HepG2 (cell line): ENCODE measurements around the gene ERC1. TPM values are rescaled to one million over a fixed set of nuclear protein-coding genes. Genes with fewer than 3 reads are reported as not detected.

Experiments
- ATAC-seq: fragments of 200-7000 bp; cut with Tn5 transposase; 3 replicates; pipeline ENCODE4 v1.9.1; 2020; ENCODE audit warnings: mild to moderate bottlenecking, moderate library complexity
- BruUV-seq: library from RNA; stranded (reverse); fragments of 400-500 nt; replicated peaks from 2 replicates; lab custom pipeline; 2021; lab: Mats Ljungman, UMichigan
- CTCF ChIA-PET: fragments of 300-600 bp; formaldehyde crosslinking; extraction: SDS; loops from one replicate; lab custom pipeline; 2021; ENCODE audit warnings: low total read pairs, inconsistent platforms, low intra/inter-chr PET ratio; lab: Yijun Ruan, JAX
- POLR2A ChIA-PET: fragments of 350-600 bp; sonication (Branson Sonifier 250); formaldehyde crosslinking; loops from one replicate; lab custom pipeline; 2020; ENCODE audit warnings: antibody characterized with exemption, inconsistent platforms; lab: Yijun Ruan, JAX
- DNase-seq: peaks from one replicate; pipeline ENCODE4 v3.0.0-alpha.2; 2015; ENCODE audit warnings: low spot score
- FAIRE-seq: peaks from 3 replicates; lab custom pipeline; 2011; peaks lifted over from hg19 to GRCh38; lab: Jason Lieb, UNC
- H2AFZ ChIP-seq: one replicate; pipeline ENCODE4 v1.6.1; 2011; ENCODE audit warnings: low read length, inconsistent platforms
- H3K27ac ChIP-seq: fragments of 300-600 bp; 3 replicates; pipeline ENCODE4 v1.8.0; 2011; ENCODE audit warnings: mixed run types, mild to moderate bottlenecking, mixed read lengths, low read length, inconsistent platforms; ENCODE audit not compliant: insufficient read depth; ENCODE audit errors: extremely low read length
- H3K27me3 ChIP-seq, 2 experiments: fragments of 200-600 bp in 1 of 2; 2 replicates in 1 of 2; 3 replicates in 1 of 2; pipeline versions ENCODE4 v1.6.0 to v1.8.0; 2011; ENCODE audit warnings: low read length in 2 of 2, mild to moderate bottlenecking in 2 of 2, moderate library complexity in 2 of 2, inconsistent platforms in 1 of 2; ENCODE audit not compliant: insufficient read depth in 2 of 2, control insufficient read depth in 1 of 2
- H3K36me3 ChIP-seq, 2 experiments: fragments of 200-600 bp in 1 of 2; replicated peaks in 1 of 2; 2 replicates in 1 of 2; 3 replicates in 1 of 2; pipeline versions ENCODE4 v1.5.1 to v1.8.0; 2011; ENCODE audit warnings: low read length in 2 of 2, inconsistent platforms in 1 of 2; ENCODE audit not compliant: insufficient read depth in 2 of 2, control insufficient read depth in 1 of 2
- H3K4me1 ChIP-seq: 2 replicates; pipeline ENCODE4 v1.5.1; 2012; ENCODE audit warnings: low read length, inconsistent platforms; ENCODE audit not compliant: insufficient read depth
- H3K4me2 ChIP-seq: 2 replicates; pipeline ENCODE4 v1.6.0; 2011; ENCODE audit warnings: low read depth, low read length, inconsistent platforms
- H3K4me3 ChIP-seq, 3 experiments: fragments of 200-600 bp in 1 of 3; sonication (generic), shearing (Covaris generic) in 1 of 3; replicated peaks in 1 of 3; 2 replicates each; pipeline ENCODE4 v1.5.1; 2011 to 2016; ENCODE audit warnings: low read length in 3 of 3, inconsistent platforms in 2 of 3, low read depth in 2 of 3, mild to moderate bottlenecking in 2 of 3, control low read depth in 1 of 3, mixed read lengths in 1 of 3; ENCODE audit not compliant: insufficient read depth in 1 of 3
- H3K79me2 ChIP-seq: one replicate; pipeline ENCODE4 v1.6.1; 2011; ENCODE audit warnings: low read length, inconsistent platforms; ENCODE audit not compliant: insufficient read depth
- H3K9ac ChIP-seq: 2 replicates; pipeline ENCODE4 v1.6.0; 2011; ENCODE audit warnings: mild to moderate bottlenecking, low read depth, low read length, inconsistent platforms; ENCODE audit not compliant: insufficient read depth
- H3K9me3 ChIP-seq: 2 replicates; pipeline ENCODE4 v1.5.1; 2012; ENCODE audit warnings: mild to moderate bottlenecking, low read length
- H4K20me1 ChIP-seq: 2 replicates; pipeline ENCODE4 v1.6.0; 2011; ENCODE audit warnings: inconsistent platforms, mild to moderate bottlenecking, low read length, moderate library complexity; ENCODE audit not compliant: insufficient read depth
- ARNT ChIP-seq: fragments of 450-650 bp; IDR thresholded peaks from 2 replicates; pipeline ENCODE4 v1.6.1; 2017
- BCL6 ChIP-seq: IDR thresholded peaks from 2 replicates; pipeline ENCODE4 v1.6.1; 2016; ENCODE audit warnings: missing genetic modification reagents, missing compliant biosample characterization
- CCDC6 ChIP-seq: sonication (generic); formaldehyde crosslinking; IDR thresholded peaks from 2 replicates; pipeline ENCODE4 v1.8.1; 2022; ENCODE audit warnings: mild to moderate bottlenecking, missing genetic modification reagents, moderate library complexity
- FOXA1 ChIP-seq, 2 experiments: fragments of 450-650 bp in 1 of 2; sonication (generic) in 1 of 2; formaldehyde crosslinking in 1 of 2; IDR thresholded peaks; 2 replicates each; pipeline versions ENCODE4 v1.4.0 to v1.6.1; 2016 to 2020; ENCODE audit warnings: missing genetic modification reagents in 1 of 2
- SIX4 ChIP-seq: sonication (generic); formaldehyde crosslinking; IDR thresholded peaks from 2 replicates; pipeline ENCODE4 v1.4.0; 2020; ENCODE audit warnings: missing genetic modification reagents
- TAF1 ChIP-seq: sonication (generic); formaldehyde crosslinking; IDR thresholded peaks from 2 replicates; pipeline ENCODE4 v1.4.0; 2020; ENCODE audit warnings: missing genetic modification reagents
- TMF1 ChIP-seq: sonication (generic); formaldehyde crosslinking; IDR thresholded peaks from 2 replicates; pipeline ENCODE4 v1.8.1; 2022; ENCODE audit warnings: low read depth, missing genetic modification reagents
- ZNF354B ChIP-seq: sonication (generic); formaldehyde crosslinking; IDR thresholded peaks from 2 replicates; pipeline ENCODE4 v1.8.0; 2022; ENCODE audit warnings: mild to moderate bottlenecking, missing genetic modification reagents
- ZSCAN29 ChIP-seq: sonication (generic); formaldehyde crosslinking; conservative IDR thresholded peaks from 2 replicates; pipeline ENCODE4 v1.4.0; 2020; ENCODE audit warnings: mild to moderate bottlenecking, missing genetic modification reagents
- WGBS: methylation state at CpG from one replicate; pipeline ENCODE4 v1.1.6; 2017; ENCODE audit warnings: low lambda C conversion rate; 5-methylcytosine and 5-hydroxymethylcytosine counted together
- in situ Hi-C: cut with HindIII; loops from 2 replicates; pipeline ENCODE4 v1.10.0; 2017; ENCODE audit warnings: low pct_unique_long_range_greater_than_20kb; ENCODE audit not compliant: extremely low pct_ligation_motif_present
- intact Hi-C: fragments of 100-400 bp; cut with micrococcal nuclease; formaldehyde crosslinking; loops from one replicate; pipeline ENCODE4 v1.10.0; 2022; ENCODE audit not compliant: unreplicated experiment
- polyA plus RNA-seq, 8 experiments: library from polyadenylated mRNA; depleted of rRNA in 3 of 8; stranded (reverse) in 7 of 8; unstranded in 1 of 8; fragments of >200 nt; fragmentation: Illumina TruSeq in 4 of 8; extraction: Trizol in 4 of 8; gene quantifications; 2 replicates each; pipeline versions ENCODE4 v1.2.1 to v1.2.3, GENCODE V29; 2011 to 2016; ENCODE audit warnings: low read depth in 4 of 8, missing spikeins in 1 of 8, mixed read lengths in 1 of 8; ENCODE audit not compliant: insufficient read depth in 1 of 8
- total RNA-seq, 5 experiments: library from RNA; depleted of rRNA; stranded (reverse); fragments of >200 nt; fragmentation: Illumina TruSeq; extraction: Trizol; gene quantifications; 2 replicates each; pipeline ENCODE4 v1.2.3, GENCODE V29; 2016; ENCODE audit warnings: low read depth in 1 of 5
- TF ChIP-seq, protein P1 (sequence below): sonication (generic); formaldehyde crosslinking; IDR thresholded peaks from 2 replicates; pipeline ENCODE4 v1.4.0; 2020; ENCODE audit warnings: mild to moderate bottlenecking, missing genetic modification reagents, borderline replicate concordance
- TF ChIP-seq, protein P2 (sequence below): sonication (generic); formaldehyde crosslinking; IDR thresholded peaks from 2 replicates; pipeline ENCODE4 v1.8.0; 2022; ENCODE audit warnings: low read depth, missing genetic modification reagents

Gene ERC1
- total and polyA plus RNA-seq, 2 of the 13 experiments (the other 11 are each of a cell fraction or from before 2014, with no cell fraction given), result 6.1 to 12.4 TPM

- no peaks in the 10 kb centered on the region for H4K20me1 ChIP-seq
- no peak overlapping the region for H3K9ac ChIP-seq
- intact Hi-C loops, result no loop called here
- FAIRE-seq (no peak), DNase-seq (no peak), ATAC-seq (no peak)
- BruUV-seq, result no TSS peak
- no peaks in the 10 kb centered on the region for H3K27me3 ChIP-seq
- in situ Hi-C loops, result no loop called here
- no peaks in the 10 kb centered on the region for H3K9me3 ChIP-seq
- H3K27ac ChIP-seq, result no peak overlapping the region
- H3K79me2 ChIP-seq, result no peaks in the 10 kb centered on the region
- peaks cover 9% of the 10 kb centered on the region; the same call in 1 of the 2 replicates for H3K4me1 ChIP-seq
- no peak overlapping the region for H2AFZ ChIP-seq
- CTCF ChIA-PET, result no interaction called here
- POLR2A ChIA-PET, result no interaction called here
- WGBS, result 94% methylated on average over 3 of the region's 3 CpGs
- H3K36me3 ChIP-seq, result no peaks in the 10 kb centered on the region
- no peak for TF ChIP-seq ARNT
- no peak for TF ChIP-seq BCL6 (CRISPR knock-in tag)
- TF ChIP-seq, protein P1, sequence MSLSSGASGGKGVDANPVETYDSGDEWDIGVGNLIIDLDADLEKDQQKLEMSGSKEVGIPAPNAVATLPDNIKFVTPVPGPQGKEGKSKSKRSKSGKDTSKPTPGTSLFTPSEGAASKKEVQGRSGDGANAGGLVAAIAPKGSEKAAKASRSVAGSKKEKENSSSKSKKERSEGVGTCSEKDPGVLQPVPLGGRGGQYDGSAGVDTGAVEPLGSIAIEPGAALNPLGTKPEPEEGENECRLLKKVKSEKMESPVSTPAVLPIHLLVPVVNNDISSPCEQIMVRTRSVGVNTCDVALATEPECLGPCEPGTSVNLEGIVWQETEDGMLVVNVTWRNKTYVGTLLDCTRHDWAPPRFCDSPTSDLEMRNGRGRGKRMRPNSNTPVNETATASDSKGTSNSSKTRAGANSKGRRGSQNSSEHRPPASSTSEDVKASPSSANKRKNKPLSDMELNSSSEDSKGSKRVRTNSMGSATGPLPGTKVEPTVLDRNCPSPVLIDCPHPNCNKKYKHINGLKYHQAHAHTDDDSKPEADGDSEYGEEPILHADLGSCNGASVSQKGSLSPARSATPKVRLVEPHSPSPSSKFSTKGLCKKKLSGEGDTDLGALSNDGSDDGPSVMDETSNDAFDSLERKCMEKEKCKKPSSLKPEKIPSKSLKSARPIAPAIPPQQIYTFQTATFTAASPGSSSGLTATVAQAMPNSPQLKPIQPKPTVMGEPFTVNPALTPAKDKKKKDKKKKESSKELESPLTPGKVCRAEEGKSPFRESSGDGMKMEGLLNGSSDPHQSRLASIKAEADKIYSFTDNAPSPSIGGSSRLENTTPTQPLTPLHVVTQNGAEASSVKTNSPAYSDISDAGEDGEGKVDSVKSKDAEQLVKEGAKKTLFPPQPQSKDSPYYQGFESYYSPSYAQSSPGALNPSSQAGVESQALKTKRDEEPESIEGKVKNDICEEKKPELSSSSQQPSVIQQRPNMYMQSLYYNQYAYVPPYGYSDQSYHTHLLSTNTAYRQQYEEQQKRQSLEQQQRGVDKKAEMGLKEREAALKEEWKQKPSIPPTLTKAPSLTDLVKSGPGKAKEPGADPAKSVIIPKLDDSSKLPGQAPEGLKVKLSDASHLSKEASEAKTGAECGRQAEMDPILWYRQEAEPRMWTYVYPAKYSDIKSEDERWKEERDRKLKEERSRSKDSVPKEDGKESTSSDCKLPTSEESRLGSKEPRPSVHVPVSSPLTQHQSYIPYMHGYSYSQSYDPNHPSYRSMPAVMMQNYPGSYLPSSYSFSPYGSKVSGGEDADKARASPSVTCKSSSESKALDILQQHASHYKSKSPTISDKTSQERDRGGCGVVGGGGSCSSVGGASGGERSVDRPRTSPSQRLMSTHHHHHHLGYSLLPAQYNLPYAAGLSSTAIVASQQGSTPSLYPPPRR (CRISPR knock-in tag), result no peak
- no peak for TF ChIP-seq ZNF354B (CRISPR knock-in tag)
- no peak for TF ChIP-seq TMF1
- no peak for TF ChIP-seq TAF1 (CRISPR knock-in tag)
- no peak for TF ChIP-seq SIX4 (CRISPR knock-in tag)
- no peak for TF ChIP-seq FOXA1 (IDR thresholded peaks at IDR 0.05)
- no peak for TF ChIP-seq FOXA1 (CRISPR knock-in tag; IDR thresholded peaks at IDR 0.05)
- no peak for TF ChIP-seq ZSCAN29
- TF ChIP-seq, protein P2, sequence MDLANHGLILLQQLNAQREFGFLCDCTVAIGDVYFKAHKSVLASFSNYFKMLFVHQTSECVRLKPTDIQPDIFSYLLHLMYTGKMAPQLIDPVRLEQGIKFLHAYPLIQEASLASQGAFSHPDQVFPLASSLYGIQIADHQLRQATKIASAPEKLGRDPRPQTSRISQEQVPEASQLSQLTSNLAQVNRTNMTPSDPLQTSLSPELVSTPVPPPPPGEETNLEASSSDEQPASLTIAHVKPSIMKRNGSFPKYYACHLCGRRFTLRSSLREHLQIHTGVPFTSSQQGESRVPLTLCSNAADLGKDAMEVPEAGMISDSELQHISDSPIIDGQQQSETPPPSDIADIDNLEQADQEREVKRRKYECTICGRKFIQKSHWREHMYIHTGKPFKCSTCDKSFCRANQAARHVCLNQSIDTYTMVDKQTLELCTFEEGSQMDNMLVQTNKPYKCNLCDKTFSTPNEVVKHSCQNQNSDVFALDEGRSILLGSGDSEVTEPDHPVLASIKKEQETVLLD, result no peak
- no peak for TF ChIP-seq CCDC6 (CRISPR knock-in tag)
- H3K4me2 ChIP-seq, result no peak overlapping the region
- H3K4me3 ChIP-seq, result no peak overlapping the region
These were observed 288.0 kb downstream of the ERC1 start for GRCh38 chr12:1279050-1279449.
